Pancreas (tissue), 10 donors: ENCODE data around the gene RAB14. TPM values are rescaled to one million over a fixed set of nuclear protein-coding genes. Genes with fewer than 3 reads are reported as not detected.

Experiments used
- ATAC-seq, 4 donors: fragments of 200-7000 bp; cut with Tn5 transposase; one replicate each; pipeline versions ENCODE4 v1.8.0 to v1.9.1; 2020; ENCODE audit warnings: mild to moderate bottlenecking in 4 of 4, moderate library complexity in 4 of 4
- DNase-seq, 6 donors: peaks; one replicate each; pipeline ENCODE4 v3.0.0-alpha.2; 2020
- FAIRE-seq: peaks from 2 replicates; lab custom pipeline; 2012; peaks lifted over from hg19 to GRCh38; lab: Jason Lieb, UNC
- H3K27ac ChIP-seq, 4 donors: fragments of 200-600 bp; sonication (generic); 1 replicate in 3 of 4; 2 replicates in 1 of 4; pipeline versions ENCODE4 v1.5.0 to v1.8.0; 2020
- H3K27me3 ChIP-seq, 4 donors: fragments of 200-600 bp; one replicate each; pipeline ENCODE4 v1.8.0; 2021
- H3K36me3 ChIP-seq, 3 donors: fragments of 200-600 bp; sonication (generic) in 1 of 3; one replicate each; pipeline versions ENCODE4 v1.5.0 to v1.8.0; 2020 to 2021
- H3K4me1 ChIP-seq, 3 donors: fragments of 200-600 bp; one replicate each; pipeline ENCODE4 v1.8.0; 2021
- H3K4me3 ChIP-seq, 4 donors: fragments of 200-600 bp; sonication (generic) in 2 of 4; one replicate each; pipeline versions ENCODE4 v1.5.0 to v1.8.0; 2020 to 2021
- H3K9me3 ChIP-seq, 4 donors: fragments of 200-600 bp; one replicate each; pipeline ENCODE4 v1.8.0; 2021
- CTCF ChIP-seq, 4 donors: fragments of 200-600 bp; sonication (generic) in 3 of 4; IDR thresholded peaks; one replicate each; pipeline versions ENCODE4 v1.5.0 to v1.8.0; 2021; ENCODE audit warnings: antibody characterized with exemption in 4 of 4
- WGBS, 2 donors: extraction: QIAGEN DNeasy Blood & Tissue Kit; methylation state at CpG; one replicate each; pipeline ENCODE4 v1.1.7; 2013; 5-methylcytosine and 5-hydroxymethylcytosine counted together
- intact Hi-C, 3 donors: fragments of 100-400 bp; cut with DNase I; formaldehyde crosslinking; loops; one replicate each; pipeline versions ENCODE4 v1.11.1 to v1.14.2; 2022
- polyA plus RNA-seq, 2 donors: library from polyadenylated mRNA; stranded (reverse); fragments of 200-250 nt; gene quantifications; one replicate each; pipeline ENCODE4 v1.2.3, GENCODE V29; 2013
- total RNA-seq, 6 donors: library from RNA; stranded (reverse); fragmentation: NEBNext Ultra II Directional in 4 of 6; extraction: Animal tissue kit (Norgen Biotek cat#: 25700) in 4 of 6; gene quantifications; one replicate each; pipeline versions ENCODE4 v1.2.1 to v1.2.4, GENCODE V29; 2021 to 2023
- donor health status: healthy with polysubstance abuse.
- donor health status: DM: no; HTN: no; CAD: no; lungs with moderate emphysema.
- donor health status: DM: no; HTN: no; CAD: no.
- donor health status: control.
- donor health status: control.
- donor health status: Bipolar disorder and iron deficiency.
- donor health status: DM: yes; HTN: yes; CAD: no.
- donor health status: DM: no; HTN: no; CAD: no.
- donor health status: DM: no; HTN: no; CAD: no.
- donor health status: DM: yes; HTN: yes; CAD: no.

RAB14 gene
- total and polyA plus RNA-seq, 8 donors: 9.2 to 37.0 (median 23.1) TPM

GRCh38 chr9:121172726-121173487 lies 28.8 kb downstream of the RAB14 start:
- no peak for DNase-seq
- FAIRE-seq: no peak
- Histone ChIP-seq H3K4me3 (no peak overlapping the region), H3K36me3 (peaks cover 0 to 17% (median 4%) of the 10 kb centered on the region in 3 donors), H3K9me3 (no peaks in the 10 kb centered on the region), H3K4me1 (peaks cover 0 to 5% (median 0%) of the 10 kb centered on the region in 3 donors), H3K27ac (no peak overlapping the region), H3K27me3 (no peaks in the 10 kb centered on the region)
- intact Hi-C loops: no loop called here
- ATAC-seq: no peak
- WGBS, 2 donors: 92 to 96% methylated on average over 1 of the region's 1 CpG
- no peak for TF ChIP-seq CTCF (IDR thresholded peaks at IDR 0.05)

GRCh38 chr9:121171236-121171635 lies 30.4 kb downstream of the RAB14 start:
- Histone ChIP-seq H3K27me3 (no peaks in the 10 kb centered on the region), H3K27ac (no peak overlapping the region), H3K36me3 (peaks cover 0 to 17% (median 4%) of the 10 kb centered on the region in 3 donors), H3K4me3 (no peak overlapping the region), H3K9me3 (no peaks in the 10 kb centered on the region), H3K4me1 (no peaks in the 10 kb centered on the region)
- intact Hi-C loops: no loop called here
- ATAC-seq (no peak), DNase-seq (no peak), FAIRE-seq (no peak)
- no peak for TF ChIP-seq CTCF (IDR thresholded peaks at IDR 0.05)
- 85 to 88% methylated on average over 5 of the region's 5 CpGs for WGBS, 2 donors

GRCh38 chr9:121169094-121169601 lies 32.5 kb downstream of the RAB14 start:
- Histone ChIP-seq H3K36me3 (peaks cover 0 to 17% (median 4%) of the 10 kb centered on the region in 3 donors), H3K9me3 (no peaks in the 10 kb centered on the region), H3K27me3 (no peaks in the 10 kb centered on the region), H3K4me1 (no peaks in the 10 kb centered on the region), H3K4me3 (no peak overlapping the region), H3K27ac (no peak overlapping the region)
- peak in 3 of 4 donors; percentile 50 to 79 (median 51) for ATAC-seq
- intact Hi-C loops: no loop called here
- DNase-seq: no peak
- no peak for FAIRE-seq
- peak in 1 of 4 donors; percentile 34 for TF ChIP-seq CTCF (IDR thresholded peaks at IDR 0.05)
- 80 to 83% methylated on average over 3 of the region's 3 CpGs for WGBS, 2 donors

- FAIRE-seq: no peak
- intact Hi-C loops: no loop called here
- no peak for TF ChIP-seq CTCF (IDR thresholded peaks at IDR 0.05)
- H3K4me3 ChIP-seq: no peak overlapping the region
- peaks cover 0 to 17% (median 4%) of the 10 kb centered on the region in 3 donors for H3K36me3 ChIP-seq
- no peak overlapping the region for H3K27ac ChIP-seq
- DNase-seq: no peak
- H3K27me3 ChIP-seq: no peaks in the 10 kb centered on the region
- no peaks in the 10 kb centered on the region for H3K4me1 ChIP-seq
- no peak for ATAC-seq
- no peaks in the 10 kb centered on the region for H3K9me3 ChIP-seq
- WGBS, 2 donors: 86% methylated on average over 2 of the region's 2 CpGs
These were observed 33.6 kb downstream of the RAB14 start for GRCh38 chr9:121168052-121168451.

GRCh38 chr9:121160025-121160424 lies 41.6 kb downstream of the RAB14 start:
- H3K9me3 ChIP-seq: no peaks in the 10 kb centered on the region
- intact Hi-C loops: no loop called here
- H3K4me3 ChIP-seq: no peak overlapping the region
- no peaks in the 10 kb centered on the region for H3K4me1 ChIP-seq
- TF ChIP-seq CTCF (IDR thresholded peaks at IDR 0.05): no peak
- no peak for ATAC-seq
- peaks cover 0 to 20% (median 0%) of the 10 kb centered on the region in 3 donors for H3K36me3 ChIP-seq
- no peak for FAIRE-seq
- WGBS, 2 donors: 84 to 87% methylated on average over 1 of the region's 1 CpG
- no peaks in the 10 kb centered on the region for H3K27me3 ChIP-seq
- no peak overlapping the region for H3K27ac ChIP-seq
- no peak for DNase-seq
